SK-N-MC (cell line): ENCODE results near the gene VAV2.

Experiments
- EZH2 ChIP-seq: fragments of 200-600 bp; sonication (generic); IDR thresholded peaks from one replicate; pipeline ENCODE4 v1.6.1; 2017; ENCODE audit warnings: antibody characterized with exemption
- FOXP2 ChIP-seq: optimal IDR thresholded peaks from 2 replicates; pipeline ENCODE3; 2011; ENCODE audit warnings: mild to moderate bottlenecking, moderate library complexity; ENCODE audit not compliant: insufficient read depth; ENCODE audit errors: extremely low read length, control extremely low read depth
- POLR2AphosphoS5 ChIP-seq: IDR thresholded peaks from 2 replicates; pipeline ENCODE4 v1.6.1; 2012; ENCODE audit warnings: mild to moderate bottlenecking, low read depth, low read length, borderline replicate concordance

DNA sequence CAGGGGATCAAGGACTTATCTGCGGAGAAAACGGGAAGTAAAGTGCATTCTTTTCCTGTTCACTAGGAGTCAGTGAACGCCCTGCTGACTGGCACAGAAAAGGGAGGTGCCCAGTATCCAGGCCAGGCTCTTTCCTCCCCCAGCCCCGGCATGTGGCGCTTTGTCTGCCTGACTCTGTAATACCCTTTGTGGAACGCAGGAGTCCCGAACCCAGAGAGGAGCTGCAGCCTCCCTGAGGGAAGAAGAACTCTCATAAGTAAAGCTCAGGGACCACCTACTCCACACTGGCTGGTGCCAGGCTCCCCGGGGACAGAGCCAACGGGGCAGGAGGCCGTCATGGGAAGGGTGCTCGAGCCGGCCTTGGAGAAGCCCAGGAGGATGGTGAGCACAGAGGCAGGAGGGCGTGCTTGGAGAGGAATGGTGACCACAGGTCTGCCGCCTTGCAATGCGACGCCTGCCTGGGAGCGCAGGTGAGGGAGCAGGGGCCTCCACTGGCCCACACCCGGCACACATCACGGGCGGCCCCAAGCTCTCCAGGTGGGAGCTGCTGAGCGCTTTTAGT, 31.5 kb downstream of the VAV2 start:
- TF ChIP-seq POLR2AphosphoS5 (no peak), EZH2 (no peak), FOXP2 (no peak)
